ENCODE data around the gene TUBB8B.
A peak's percentile ranks its signal among the peaks of the same experiment; 100 is the strongest.
"Not testable (repeated sequence)": the region's sequence is repeated elsewhere in the genome, so short reads cannot be mapped to it uniquely, and the experiment has no call there.

TUBB8B gene

GRCh38 chr18:49176-49665, at the start of gene TUBB8B:
Gene TUBB8B (minus strand): TSS chr18:49615. CDS start chr18:49557, 58 bp downstream.
- not testable (repeated sequence) for DNase-seq

DNA sequence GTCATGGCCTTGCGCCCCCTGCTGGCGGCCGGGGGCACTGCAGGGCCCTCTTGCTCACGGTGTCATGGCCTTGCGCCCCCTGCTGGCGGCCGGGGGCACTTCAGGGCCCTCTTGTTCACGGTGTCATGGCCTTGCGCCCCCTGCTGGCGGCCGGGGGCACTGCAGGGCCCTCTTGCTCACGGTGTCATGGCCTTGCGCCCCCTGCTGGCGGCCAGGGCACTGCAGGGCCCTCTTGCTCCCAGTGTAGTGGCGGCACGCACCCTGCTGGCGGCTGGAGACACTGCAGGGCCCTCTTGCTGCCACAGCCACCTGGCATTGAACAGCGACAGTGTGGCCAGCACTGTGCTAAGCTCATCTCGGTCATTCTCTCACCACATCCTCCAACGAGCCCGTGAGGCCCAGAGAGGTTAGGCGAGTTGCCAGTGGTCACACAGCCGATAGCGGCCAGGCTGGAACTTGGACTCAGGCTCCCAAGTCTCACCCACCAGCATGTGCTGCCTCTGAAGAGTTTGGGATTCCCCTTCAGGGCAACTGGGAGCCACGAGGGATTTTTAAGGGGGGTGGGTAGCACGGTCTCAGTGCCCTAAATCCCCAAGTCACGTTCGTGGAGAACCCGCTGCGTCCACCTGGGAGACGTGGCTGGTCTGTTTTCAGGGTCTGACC, 48.0 kb upstream of the TUBB8B start:
- peak; percentile 78 to 83 for DNase-seq

DNA sequence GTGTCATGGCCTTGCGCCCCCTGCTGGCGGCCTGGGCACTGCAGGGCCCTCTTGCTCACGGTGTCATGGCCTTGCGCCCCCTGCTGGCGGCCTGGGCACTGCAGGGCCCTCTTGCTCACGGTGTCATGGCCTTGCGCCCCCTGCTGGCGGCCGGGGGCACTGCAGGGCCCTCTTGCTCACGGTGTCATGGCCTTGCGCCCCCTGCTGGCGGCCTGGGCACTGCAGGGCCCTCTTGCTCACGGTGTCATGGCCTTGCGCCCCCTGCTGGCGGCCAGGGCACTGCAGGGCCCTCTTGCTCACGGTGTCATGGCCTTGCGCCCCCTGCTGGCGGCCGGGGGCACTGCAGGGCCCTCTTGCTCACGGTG, 47.3 kb upstream of the TUBB8B start:
- DNase-seq = not testable (repeated sequence)

DNA sequence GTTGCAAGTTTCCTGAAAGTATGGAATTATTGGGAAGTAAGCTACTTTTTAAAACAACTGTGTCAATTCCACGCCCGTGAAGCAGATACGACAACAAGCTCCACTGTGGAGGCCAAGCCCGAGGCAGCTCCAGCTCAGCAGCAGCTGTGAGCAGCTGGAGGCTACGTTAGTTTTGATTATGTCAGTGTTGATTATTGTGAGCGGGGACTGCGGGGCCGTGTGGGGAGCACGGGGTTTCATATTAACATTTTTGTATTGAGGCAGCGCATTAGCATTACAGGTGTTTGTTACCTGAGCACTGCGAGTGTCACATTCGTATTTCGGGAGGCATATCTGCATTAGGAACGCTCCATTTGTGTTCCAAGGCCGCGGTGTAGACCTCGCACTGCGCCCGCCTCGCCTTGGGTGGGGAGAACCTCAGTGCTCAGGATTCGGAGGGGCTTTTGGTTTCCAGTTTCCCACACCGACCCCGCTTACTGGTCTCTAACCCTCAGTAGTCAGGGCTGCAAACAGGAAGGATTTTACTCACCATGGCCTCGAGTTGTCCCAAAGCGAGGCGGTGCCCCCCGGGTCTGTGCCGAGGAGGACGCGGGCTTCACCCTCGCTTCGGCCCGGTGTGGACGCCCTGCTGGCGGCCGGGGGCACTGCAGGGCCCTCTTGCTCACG, 46.8 kb upstream of the TUBB8B start:
- DNase-seq = not testable (repeated sequence)

- DNase-seq = not testable (repeated sequence)
Measured at GRCh38 chr18:95580-95979, 46.2 kb upstream of the TUBB8B start.

DNA sequence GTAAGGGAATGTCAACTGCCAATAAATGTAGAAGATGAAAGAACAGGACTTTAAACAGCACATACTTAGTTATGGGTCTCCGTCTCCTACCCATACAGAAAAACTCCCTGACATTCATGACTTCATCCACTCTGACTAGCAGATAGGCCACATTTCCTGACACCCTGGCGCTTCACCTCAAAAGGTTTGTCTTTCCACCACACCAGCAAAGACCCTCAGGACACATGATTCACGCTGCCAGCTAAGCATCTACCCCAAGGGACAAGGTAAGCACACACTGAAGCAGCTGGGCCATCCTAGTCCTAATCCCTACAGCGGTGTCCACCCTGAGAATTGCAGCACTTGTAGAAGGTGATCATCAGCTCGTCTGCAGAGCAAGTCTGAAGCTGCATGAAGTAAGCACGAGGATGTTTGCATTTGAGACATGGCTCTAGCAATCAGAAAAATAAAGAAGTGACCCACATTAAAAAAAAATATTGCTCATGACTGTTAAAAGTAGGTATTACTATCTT, 44.5 kb upstream of the TUBB8B start:
- DNase-seq = not testable (repeated sequence)

- DNase-seq = not testable (repeated sequence)
Measured at GRCh38 chr18:91561-91960, 42.1 kb upstream of the TUBB8B start.

- DNase-seq = not testable (repeated sequence)
Measured at GRCh38 chr18:90396-91193, 41.2 kb upstream of the TUBB8B start.

DNA sequence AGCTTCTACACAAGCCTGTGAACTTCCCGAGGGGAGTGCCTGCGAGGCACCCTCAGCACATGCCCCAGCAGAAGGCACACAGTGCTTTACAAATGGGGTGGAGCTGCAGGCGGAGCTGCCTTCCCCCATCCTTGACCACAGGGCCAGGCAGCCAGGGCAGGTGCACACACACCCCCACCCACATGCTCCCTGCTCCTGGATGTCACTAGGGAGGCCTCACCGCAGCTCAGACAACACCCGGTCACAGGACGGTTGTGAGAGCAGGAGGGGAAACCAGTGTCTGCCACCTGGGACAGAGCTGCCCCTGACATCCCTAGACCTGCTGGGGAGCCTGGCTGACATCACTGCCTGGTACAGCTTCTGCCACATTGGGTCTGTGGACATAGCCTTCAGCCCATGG, 39.7 kb upstream of the TUBB8B start:
- DNase-seq = not testable (repeated sequence)

DNA sequence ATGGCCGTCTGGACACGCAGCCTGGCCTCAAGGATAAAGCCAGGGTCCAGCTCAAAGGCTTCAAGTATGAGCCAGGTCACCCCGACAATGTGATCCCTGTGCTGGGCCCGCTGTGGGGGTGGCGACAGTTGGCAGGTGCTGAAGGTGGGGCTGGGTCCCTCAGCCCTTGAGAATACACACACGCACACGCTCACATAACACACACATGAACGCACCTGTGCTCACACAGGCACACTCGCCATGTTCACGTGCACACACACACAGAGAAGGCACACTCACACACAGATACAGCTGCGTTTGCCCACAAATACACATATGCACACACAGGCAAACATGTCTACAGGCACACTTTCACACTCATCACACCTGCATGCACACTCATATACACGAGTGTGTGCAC, 35.4 kb upstream of the TUBB8B start:
- DNase-seq = not testable (repeated sequence)

DNA sequence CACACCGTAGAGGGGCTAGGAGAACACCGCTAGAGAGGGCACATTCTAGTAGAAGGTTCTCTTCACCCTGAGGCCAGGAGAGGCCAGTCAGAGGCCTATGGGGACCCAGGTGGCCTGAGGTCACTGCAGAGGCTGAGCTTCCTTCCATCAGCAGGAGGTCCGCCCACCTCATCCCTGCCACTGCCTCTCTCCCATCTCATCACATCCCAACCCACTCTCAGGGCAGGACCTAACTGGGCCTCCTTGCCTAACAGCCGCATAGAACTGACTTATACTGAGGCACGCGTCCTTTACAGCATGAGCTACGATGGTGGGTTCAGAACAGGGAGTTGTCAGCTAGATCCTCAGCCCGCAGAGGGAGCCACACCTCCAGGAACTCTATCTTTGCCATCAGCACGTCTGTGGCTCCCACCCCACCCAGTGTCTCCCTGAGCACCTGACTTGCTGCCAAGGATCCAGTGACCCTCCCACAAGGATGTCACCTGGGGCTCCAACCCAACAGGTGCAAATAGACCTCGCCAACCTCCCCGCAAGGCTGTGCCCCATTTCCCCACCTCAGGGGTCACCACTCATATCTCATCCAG, 33.3 kb upstream of the TUBB8B start:
- DNase-seq = not testable (repeated sequence)

DNA sequence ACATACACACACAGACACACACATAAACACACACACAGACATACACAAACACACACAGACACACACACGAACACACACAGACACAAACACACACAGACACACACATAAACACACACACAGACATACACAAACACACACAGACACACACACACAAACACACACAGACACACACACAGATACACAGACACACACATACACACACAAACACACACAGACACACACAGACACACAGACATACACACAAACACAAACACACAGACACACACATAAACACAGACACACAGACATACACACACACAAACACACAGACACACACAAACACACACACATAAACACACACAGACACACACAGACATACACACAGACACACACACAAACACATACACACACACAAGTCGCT, 31.5 kb upstream of the TUBB8B start:
- DNase-seq = not testable (repeated sequence)

DNA sequence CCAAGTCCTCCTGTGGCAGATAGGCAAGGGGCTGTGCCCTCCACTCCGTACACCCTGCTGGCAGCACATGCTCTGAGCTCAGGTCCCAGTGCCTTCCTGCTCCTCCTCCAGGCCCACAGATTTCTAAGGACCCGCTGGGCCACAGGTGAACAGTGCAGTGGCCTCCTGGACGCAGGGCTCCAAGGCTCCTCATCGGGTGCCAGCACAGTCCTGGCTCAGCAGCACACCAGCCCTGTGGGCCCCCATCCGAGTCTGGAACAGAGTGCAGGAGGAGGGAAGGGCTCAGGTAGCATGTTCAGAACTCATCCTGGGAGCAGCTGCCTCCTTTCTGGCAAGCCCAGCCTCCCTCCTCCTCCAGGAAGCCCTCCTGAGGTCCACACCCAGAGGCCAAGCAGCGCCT, 30.8 kb upstream of the TUBB8B start:
- not testable (repeated sequence) for DNase-seq

DNA sequence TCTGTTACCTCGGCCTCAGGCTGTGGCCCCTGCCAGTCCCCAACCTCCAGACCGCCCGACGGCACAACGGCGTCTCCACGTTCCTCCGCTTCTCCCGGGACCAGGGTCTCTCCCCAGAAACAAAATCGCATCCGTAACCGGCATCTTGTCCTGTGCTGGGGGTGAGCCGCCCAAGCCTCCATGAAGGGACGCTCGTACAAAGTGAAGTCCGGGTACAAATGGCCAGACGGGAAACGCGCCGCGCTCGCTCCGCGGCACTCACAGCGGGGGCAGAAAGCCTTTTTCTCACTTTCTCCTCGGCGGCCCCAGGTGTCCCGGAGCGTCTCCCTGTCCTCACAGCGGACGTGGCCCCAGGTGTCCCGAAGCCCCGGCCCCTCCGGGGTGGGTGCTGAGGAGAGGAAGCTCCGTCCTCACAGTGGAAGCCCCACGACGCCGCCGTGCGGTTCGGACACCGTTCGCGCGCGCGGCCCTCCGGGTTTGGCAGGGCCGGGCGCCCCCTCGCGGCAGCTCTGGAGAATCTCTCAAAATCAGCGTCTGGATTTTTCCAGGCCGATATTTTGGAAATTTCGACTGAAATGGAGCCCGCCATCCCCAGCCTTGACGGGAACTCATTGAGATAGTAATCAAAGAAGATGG, 26.2 kb upstream of the TUBB8B start:
- DNase-seq = not testable (repeated sequence)

DNA sequence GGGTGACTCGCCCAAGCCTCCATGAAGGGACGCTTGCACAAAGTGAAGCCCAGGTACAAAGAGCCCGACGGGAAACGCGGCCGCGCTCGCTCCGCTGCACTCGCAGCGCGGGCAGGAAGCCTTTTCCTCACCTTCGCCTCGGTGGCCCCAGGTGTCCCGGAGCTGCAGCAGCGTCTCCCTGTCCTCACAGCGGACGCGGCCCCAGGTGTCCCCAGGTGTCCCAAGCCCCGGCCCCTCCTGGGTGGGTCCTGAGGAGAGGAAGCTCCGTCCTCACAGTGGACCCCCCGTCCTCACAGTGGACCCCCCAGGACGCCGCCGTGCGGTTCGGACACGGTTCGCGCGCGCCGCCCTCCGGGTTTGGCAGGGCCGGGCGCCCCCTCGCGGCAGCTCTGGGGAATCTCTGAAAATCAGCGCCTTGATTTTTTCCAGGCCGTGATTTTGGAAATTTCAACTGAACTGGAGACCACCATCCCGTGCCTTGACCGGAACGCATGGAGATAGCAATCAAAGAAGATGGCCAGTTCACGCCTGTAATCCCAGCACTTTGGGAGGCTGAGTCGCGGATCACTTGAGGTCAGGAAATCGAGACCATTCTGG, 23.9 kb upstream of the TUBB8B start:
- not testable (repeated sequence) for DNase-seq

GRCh38 chr18:67701-68100, 18.3 kb upstream of the TUBB8B start:
- DNase-seq = not testable (repeated sequence)

GRCh38 chr18:64279-64678, 14.9 kb upstream of the TUBB8B start:
- not testable (repeated sequence) for DNase-seq

DNA sequence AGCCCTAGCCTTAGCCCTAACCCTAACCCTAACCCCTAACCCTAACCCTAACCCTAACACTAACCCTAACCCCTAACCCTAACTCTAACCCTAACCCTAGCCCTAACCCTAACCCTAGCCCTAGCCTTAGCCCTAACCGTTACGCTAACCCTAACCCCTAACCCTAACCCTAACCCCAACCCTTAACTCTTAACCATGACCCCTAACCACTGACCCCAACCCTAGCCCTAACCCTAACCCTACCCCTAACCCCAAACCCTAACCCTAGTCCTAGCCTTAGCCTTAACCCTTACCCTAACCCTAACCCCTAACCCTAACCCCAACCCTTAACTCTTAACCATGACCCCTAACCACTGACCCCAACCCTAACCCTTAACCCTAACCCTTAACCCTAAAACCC, 14.2 kb upstream of the TUBB8B start:
- not testable (repeated sequence) for DNase-seq

DNA sequence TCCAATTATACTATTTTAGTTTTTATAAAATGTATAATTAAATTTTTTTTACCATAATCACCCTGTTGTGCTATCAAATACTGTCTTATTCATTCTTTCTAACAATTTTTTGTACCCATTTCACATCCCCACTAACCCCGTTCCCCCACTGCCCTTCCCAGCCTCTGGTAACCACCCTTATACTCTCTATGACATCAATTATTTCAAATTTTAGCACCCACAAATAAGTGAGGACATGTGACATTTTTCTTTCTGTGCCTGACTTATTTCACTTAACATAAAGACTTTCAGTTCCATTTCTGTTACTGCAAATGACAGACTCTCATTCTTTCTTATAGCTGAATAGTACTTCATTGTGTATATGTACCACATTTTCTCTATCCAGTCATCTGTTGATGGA, 5.0 kb upstream of the TUBB8B start:
- DNase-seq = not testable (repeated sequence)

DNA sequence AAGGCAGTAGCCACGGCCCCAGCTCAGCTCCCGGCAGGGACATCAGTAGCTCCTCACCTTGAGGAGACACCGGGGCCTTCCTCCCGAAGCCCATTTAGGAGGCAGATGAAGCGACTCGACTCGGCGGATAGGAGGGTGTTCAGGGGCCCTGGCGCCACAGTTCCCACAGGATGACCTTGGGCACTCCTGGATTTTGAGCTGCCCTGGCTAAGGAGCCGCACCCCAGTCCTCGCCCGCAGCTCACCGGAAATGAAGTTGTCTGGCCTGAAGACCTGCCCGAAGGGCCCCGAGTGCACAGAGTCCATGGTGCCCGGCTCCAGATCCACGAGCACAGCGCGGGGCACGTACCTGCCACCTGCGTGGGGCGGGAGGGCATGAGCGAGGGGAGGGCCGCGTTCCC, 719 bp downstream of the TUBB8B start:
- DNase-seq = not testable (repeated sequence)

GRCh38 chr18:13177-13576, 36.2 kb downstream of the TUBB8B start:
- not testable (repeated sequence) for DNase-seq

GRCh38 chr18:12773-13172, 36.6 kb downstream of the TUBB8B start:
- DNase-seq = not testable (repeated sequence)
